ENCODE results near the gene TRIM24. TPM values are rescaled to one million over a fixed set of nuclear protein-coding genes. Genes with fewer than 3 reads are reported as not detected.
A peak's percentile ranks its signal among the peaks of the same experiment; 100 is the strongest.
"Not testable (repeated sequence)": the region's sequence is repeated elsewhere in the genome, so short reads cannot be mapped to it uniquely, and the experiment has no call there.

Gene TRIM24
- 24.2 and 25.9 TPM in 2 replicates for total RNA-seq (2021)
- percentile 85 among the genes with signal in this experiment for Bru-seq, nascent RNA
- percentile 73 among the genes with signal in this experiment for BruChase-seq, experiment 1, labeled RNA remaining after a 2-hour chase
- percentile 65 among the genes with signal in this experiment for BruChase-seq, experiment 2, labeled RNA remaining after a 6-hour chase
- long read RNA-seq, full-length matches to known transcripts, result 14 of 23 reads
- long read RNA-seq, partial matches to known transcripts, result 6 of 23 reads
- long read RNA-seq, other reads (novel, unspliced or antisense), result 3 of 23 reads

- BruUV-seq (replicated peaks), result no TSS peak
- Histone ChIP-seq H3K4me3 (ENCODE audit: low read depth, low read length, poor library complexity, severe bottlenecking) (peak within 1 kb of the TSS; percentile 67), H3K27ac (ENCODE audit: low read depth, low read length, poor library complexity, severe bottlenecking) (peak within 1 kb of the TSS; percentile 96), H3K4me1 (ENCODE audit: insufficient read depth, low read length, poor library complexity, severe bottlenecking) (no peaks in the 10 kb centered on the region), H3K9me3 (ENCODE audit: low read depth, low read length, poor library complexity, severe bottlenecking) (no peaks in the 10 kb centered on the region), H3K36me3 (ENCODE audit: insufficient read depth, low read length, poor library complexity, severe bottlenecking) (no peaks in the 10 kb centered on the region), H3K27me3 (replicated peaks; ENCODE audit: insufficient read depth, low read depth, low read length, poor library complexity) (no peaks in the 10 kb centered on the region)
- ChIA-PET CTCF (interaction anchor here (0.6 kb wide), 1 partner anchor 257 kb away, joined by 3 read pairs; no protein-coding TSS in a partner anchor), POLR2A (ENCODE audit: low non-redundant PET) (no interaction called here)
- TF ChIP-seq CTCF (conservative IDR thresholded peaks at IDR 0.05; ENCODE audit: low read depth, low read length), result no peak
- TF ChIP-seq EZH2 (IDR thresholded peaks at IDR 0.05; ENCODE audit: borderline replicate concordance, low read depth, low read length, poor library complexity, severe bottlenecking), result no peak
- peak; percentile 98 for DNase-seq (ENCODE audit: low spot score)
- intact Hi-C loops (cut with micrococcal nuclease; ENCODE audit: unreplicated experiment), result no loop called here
Measured at GRCh38 chr7:138460176-138460648, at the start of gene TRIM24. Gene TRIM24 (plus strand): TSS chr7:138460259. CDS start chr7:138460549, 290 bp downstream.

GRCh38 chr7:138412077-138412476, 48.0 kb upstream of the TRIM24 start:
- H3K27me3 ChIP-seq (replicated peaks; ENCODE audit: insufficient read depth, low read depth, low read length, poor library complexity); DNase-seq (ENCODE audit: low spot score); H3K36me3 ChIP-seq (ENCODE audit: insufficient read depth, low read length, poor library complexity, severe bottlenecking); H3K27ac ChIP-seq (ENCODE audit: low read depth, low read length, poor library complexity, severe bottlenecking); POLR2A ChIA-PET (ENCODE audit: low non-redundant PET); H3K4me3 ChIP-seq (ENCODE audit: low read depth, low read length, poor library complexity, severe bottlenecking); intact Hi-C loops (cut with micrococcal nuclease; ENCODE audit: unreplicated experiment); H3K9me3 ChIP-seq (ENCODE audit: low read depth, low read length, poor library complexity, severe bottlenecking); BruUV-seq (replicated peaks); CTCF ChIA-PET: not testable (repeated sequence)
- peaks cover 15% of the 10 kb centered on the region for H3K4me1 ChIP-seq (ENCODE audit: insufficient read depth, low read length, poor library complexity, severe bottlenecking)

- DNase-seq (ENCODE audit: low spot score), result not testable (repeated sequence)
Measured at GRCh38 chr7:138412921-138413320, 47.1 kb upstream of the TRIM24 start.

GRCh38 chr7:138417078-138417700, 42.9 kb upstream of the TRIM24 start:
- no peak for DNase-seq (ENCODE audit: low spot score)
- intact Hi-C loops (cut with micrococcal nuclease; ENCODE audit: unreplicated experiment), result no loop called here
- ChIA-PET CTCF (no interaction called here), POLR2A (ENCODE audit: low non-redundant PET) (no interaction called here)
- Histone ChIP-seq H3K4me3 (ENCODE audit: low read depth, low read length, poor library complexity, severe bottlenecking) (no peak overlapping the region), H3K27ac (ENCODE audit: low read depth, low read length, poor library complexity, severe bottlenecking) (no peak overlapping the region), H3K27me3 (replicated peaks; ENCODE audit: insufficient read depth, low read depth, low read length, poor library complexity) (no peaks in the 10 kb centered on the region), H3K9me3 (ENCODE audit: low read depth, low read length, poor library complexity, severe bottlenecking) (no peaks in the 10 kb centered on the region), H3K4me1 (ENCODE audit: insufficient read depth, low read length, poor library complexity, severe bottlenecking) (no peaks in the 10 kb centered on the region), H3K36me3 (ENCODE audit: insufficient read depth, low read length, poor library complexity, severe bottlenecking) (no peaks in the 10 kb centered on the region)
- TF ChIP-seq CTCF (conservative IDR thresholded peaks at IDR 0.05; ENCODE audit: low read depth, low read length) (no peak), EZH2 (IDR thresholded peaks at IDR 0.05; ENCODE audit: borderline replicate concordance, low read depth, low read length, poor library complexity, severe bottlenecking) (no peak)
- no TSS peak for BruUV-seq (replicated peaks)

More at GRCh38 chr7:138412921-138413320, 47.1 kb upstream of the TRIM24 start:
- intact Hi-C loops (cut with micrococcal nuclease; ENCODE audit: unreplicated experiment); H3K4me3 ChIP-seq (ENCODE audit: low read depth, low read length, poor library complexity, severe bottlenecking); CTCF ChIA-PET; POLR2A ChIA-PET (ENCODE audit: low non-redundant PET); H3K9me3 ChIP-seq (ENCODE audit: low read depth, low read length, poor library complexity, severe bottlenecking); H3K4me1 ChIP-seq (ENCODE audit: insufficient read depth, low read length, poor library complexity, severe bottlenecking); H3K27ac ChIP-seq (ENCODE audit: low read depth, low read length, poor library complexity, severe bottlenecking); H3K27me3 ChIP-seq (replicated peaks; ENCODE audit: insufficient read depth, low read depth, low read length, poor library complexity); H3K36me3 ChIP-seq (ENCODE audit: insufficient read depth, low read length, poor library complexity, severe bottlenecking); BruUV-seq (replicated peaks): not testable (repeated sequence)

Measured in A673 (cell line).